Activated T-cell treated with anti-CD3 and anti-CD28 coated beads, Interleukin-2, amount 50 U/mL, for 1 hour (primary cell): ENCODE data around the gene GIPC1.
"Not testable (repeated sequence)": the region's sequence is repeated elsewhere in the genome, so short reads cannot be mapped to it uniquely, and the experiment has no call there.

ENCODE experiments used
- DNase-seq: peaks from one replicate; pipeline ENCODE4 v3.0.0-alpha.2; 2020

The GIPC1 gene

GRCh38 chr19:14470031-14470876 is 25.7 kb downstream of the GIPC1 start:
- no peak for DNase-seq

- DNase-seq, result no peak
Observed at GRCh38 chr19:14467816-14468215, 28.1 kb downstream of the GIPC1 start.

- no peak for DNase-seq
Observed at GRCh38 chr19:14467391-14467790, 28.5 kb downstream of the GIPC1 start.

- DNase-seq, result no peak
Observed at GRCh38 chr19:14463747-14464146, 32.2 kb downstream of the GIPC1 start.

GRCh38 chr19:14462401-14462800 is 33.5 kb downstream of the GIPC1 start:
- DNase-seq, result not testable (repeated sequence)

GRCh38 chr19:14460935-14461334 is 35.0 kb downstream of the GIPC1 start:
- no peak for DNase-seq

- DNase-seq, result no peak
Observed at GRCh38 chr19:14459703-14460102, 36.2 kb downstream of the GIPC1 start.

GRCh38 chr19:14452303-14452702 is 43.6 kb downstream of the GIPC1 start:
- not testable (repeated sequence) for DNase-seq

- DNase-seq, result no peak
Observed at GRCh38 chr19:14450876-14451275, 45.1 kb downstream of the GIPC1 start.

GRCh38 chr19:14450168-14450874 is 45.6 kb downstream of the GIPC1 start:
- DNase-seq, result peak; percentile 66

GRCh38 chr19:14449321-14449720 is 46.6 kb downstream of the GIPC1 start:
- no peak for DNase-seq

GRCh38 chr19:14446336-14447036 is 49.4 kb downstream of the GIPC1 start:
- DNase-seq, result no peak

GRCh38 chr19:14443632-14444216 is 52.2 kb downstream of the GIPC1 start:
- DNase-seq, result no peak

- DNase-seq, result no peak
Observed at GRCh38 chr19:14442891-14443631, 52.9 kb downstream of the GIPC1 start.

- DNase-seq, result no peak
Observed at GRCh38 chr19:14441041-14441938, 54.6 kb downstream of the GIPC1 start.

GRCh38 chr19:14440049-14440448 is 55.9 kb downstream of the GIPC1 start:
- DNase-seq, result peak; percentile 74

GRCh38 chr19:14439014-14439413 is 56.9 kb downstream of the GIPC1 start:
- DNase-seq, result no peak

GRCh38 chr19:14437578-14438140 is 58.3 kb downstream of the GIPC1 start:
- no peak for DNase-seq

GRCh38 chr19:14435320-14436050 is 60.4 kb downstream of the GIPC1 start:
- DNase-seq, result no peak
